Ovary (tissue), 3 donors: ENCODE measurements around the gene DUS4L.

ENCODE experiments used
- EP300 ChIP-seq: sonication (generic); formaldehyde crosslinking; IDR thresholded peaks from one replicate; pipeline ENCODE4 v1.6.1; 2017; ENCODE audit warnings: antibody characterized with exemption
- POLR2A ChIP-seq: fragments of 450-650 bp; IDR thresholded peaks from one replicate; pipeline ENCODE4 v1.6.1; 2017; ENCODE audit warnings: antibody characterized with exemption, mild to moderate bottlenecking, moderate library complexity
- TF ChIP-seq, protein P1 (sequence below), 3 donors: fragments of 450-650 bp in 2 of 3; fragments of 200-600 bp in 1 of 3; IDR thresholded peaks; one replicate each; pipeline versions ENCODE4 v1.5.1 to v1.8.0; 2016 to 2022; ENCODE audit warnings: antibody characterized with exemption in 3 of 3, mild to moderate bottlenecking in 1 of 3
- donor health status: DM: no; HTN: no; CAD: no.

DNA sequence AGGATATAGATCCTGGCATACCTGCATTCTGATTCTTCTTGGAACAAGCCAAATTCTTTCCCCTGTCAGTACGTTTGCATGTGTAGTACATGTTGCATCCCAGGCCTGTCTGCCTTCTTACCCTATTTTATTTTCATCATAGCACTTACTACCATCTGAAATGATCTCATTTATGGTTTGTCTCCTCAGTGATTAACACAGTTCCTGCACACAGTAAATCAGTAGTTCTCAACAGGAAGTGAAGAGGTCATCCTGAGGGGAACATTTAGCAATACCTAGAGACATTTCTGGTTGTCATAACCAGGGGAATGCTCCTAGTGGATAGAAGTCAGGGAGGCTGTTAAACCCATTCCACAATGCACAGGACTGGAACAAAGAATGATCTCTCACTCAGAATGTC is 58.7 kb downstream of the DUS4L start:
- TF ChIP-seq POLR2A = no peak
- TF ChIP-seq, protein P1, sequence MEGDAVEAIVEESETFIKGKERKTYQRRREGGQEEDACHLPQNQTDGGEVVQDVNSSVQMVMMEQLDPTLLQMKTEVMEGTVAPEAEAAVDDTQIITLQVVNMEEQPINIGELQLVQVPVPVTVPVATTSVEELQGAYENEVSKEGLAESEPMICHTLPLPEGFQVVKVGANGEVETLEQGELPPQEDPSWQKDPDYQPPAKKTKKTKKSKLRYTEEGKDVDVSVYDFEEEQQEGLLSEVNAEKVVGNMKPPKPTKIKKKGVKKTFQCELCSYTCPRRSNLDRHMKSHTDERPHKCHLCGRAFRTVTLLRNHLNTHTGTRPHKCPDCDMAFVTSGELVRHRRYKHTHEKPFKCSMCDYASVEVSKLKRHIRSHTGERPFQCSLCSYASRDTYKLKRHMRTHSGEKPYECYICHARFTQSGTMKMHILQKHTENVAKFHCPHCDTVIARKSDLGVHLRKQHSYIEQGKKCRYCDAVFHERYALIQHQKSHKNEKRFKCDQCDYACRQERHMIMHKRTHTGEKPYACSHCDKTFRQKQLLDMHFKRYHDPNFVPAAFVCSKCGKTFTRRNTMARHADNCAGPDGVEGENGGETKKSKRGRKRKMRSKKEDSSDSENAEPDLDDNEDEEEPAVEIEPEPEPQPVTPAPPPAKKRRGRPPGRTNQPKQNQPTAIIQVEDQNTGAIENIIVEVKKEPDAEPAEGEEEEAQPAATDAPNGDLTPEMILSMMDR (IDR thresholded peaks at IDR 0.05) = no peak
- no peak for TF ChIP-seq EP300
